ENCODE measurements around the gene IL32. TPM values are rescaled to one million over a fixed set of nuclear protein-coding genes. Genes with fewer than 3 reads are reported as not detected.
A peak's percentile ranks its signal among the peaks of the same experiment; 100 is the strongest.

IL32 gene
- total and polyA plus RNA-seq, 9 of the 15 experiments (the other 6 are each of a cell fraction or from before 2014, with no cell fraction given) = 0.21 to 2.2 (median 0.37) TPM; not detected in 3

- TF ChIP-seq, protein P1, sequence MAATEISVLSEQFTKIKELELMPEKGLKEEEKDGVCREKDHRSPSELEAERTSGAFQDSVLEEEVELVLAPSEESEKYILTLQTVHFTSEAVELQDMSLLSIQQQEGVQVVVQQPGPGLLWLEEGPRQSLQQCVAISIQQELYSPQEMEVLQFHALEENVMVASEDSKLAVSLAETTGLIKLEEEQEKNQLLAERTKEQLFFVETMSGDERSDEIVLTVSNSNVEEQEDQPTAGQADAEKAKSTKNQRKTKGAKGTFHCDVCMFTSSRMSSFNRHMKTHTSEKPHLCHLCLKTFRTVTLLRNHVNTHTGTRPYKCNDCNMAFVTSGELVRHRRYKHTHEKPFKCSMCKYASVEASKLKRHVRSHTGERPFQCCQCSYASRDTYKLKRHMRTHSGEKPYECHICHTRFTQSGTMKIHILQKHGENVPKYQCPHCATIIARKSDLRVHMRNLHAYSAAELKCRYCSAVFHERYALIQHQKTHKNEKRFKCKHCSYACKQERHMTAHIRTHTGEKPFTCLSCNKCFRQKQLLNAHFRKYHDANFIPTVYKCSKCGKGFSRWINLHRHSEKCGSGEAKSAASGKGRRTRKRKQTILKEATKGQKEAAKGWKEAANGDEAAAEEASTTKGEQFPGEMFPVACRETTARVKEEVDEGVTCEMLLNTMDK (IDR thresholded peaks at IDR 0.05; ENCODE audit: borderline replicate concordance, insufficient read depth, low read depth, low read length, poor library complexity, severe bottlenecking) = peak; percentile 75
- TF ChIP-seq HBP1 (CRISPR knock-in tag; IDR thresholded peaks at IDR 0.05) = peak; percentile 29; the same call in 1 of the 2 replicates
- peak; percentile 73; the same call in 1 of the 2 replicates for TF ChIP-seq MYNN (IDR thresholded peaks at IDR 0.05)
- TF ChIP-seq MYNN (CRISPR knock-in tag; IDR thresholded peaks at IDR 0.05) = no peak
- TF ChIP-seq SMARCE1 (IDR thresholded peaks at IDR 0.05) = no peak
- no peak for TF ChIP-seq ZNF121 (CRISPR knock-in tag; conservative IDR thresholded peaks at IDR 0.05)
- TF ChIP-seq ADNP (tag; IDR thresholded peaks at IDR 0.05) = no peak
- TF ChIP-seq XRCC4 (IDR thresholded peaks at IDR 0.05; ENCODE audit: extremely low read depth, insufficient read depth, insufficient read length) = no peak
- TF ChIP-seq MAZ (CRISPR knock-in tag; conservative IDR thresholded peaks at IDR 0.05 in 1 of 2, IDR thresholded peaks at IDR 0.05 in 1 of 2) = peak; percentile 57 to 83; a peak in 3 of 4 replicates
- TF ChIP-seq RAD21 (CRISPR knock-in tag; conservative IDR thresholded peaks at IDR 0.05 in 1 of 2, IDR thresholded peaks at IDR 0.05 in 1 of 2) = peak in 1 of 2 experiments; percentile 8; a peak in 1 of 4 replicates
- peak; percentile 90 for TF ChIP-seq GABPB1 (CRISPR knock-in tag; IDR thresholded peaks at IDR 0.05)
- TF ChIP-seq FOXP4 (CRISPR knock-in tag; IDR thresholded peaks at IDR 0.05; ENCODE audit: borderline replicate concordance) = no peak
- no peak for TF ChIP-seq ZNF518B (CRISPR knock-in tag; IDR thresholded peaks at IDR 0.05)
- no peak for TF ChIP-seq CBX8 (IDR thresholded peaks at IDR 0.05; ENCODE audit: borderline replicate concordance, extremely low read depth, low read depth, low read length, poor library complexity, severe bottlenecking)
- TF ChIP-seq SAP30 (IDR thresholded peaks at IDR 0.05; ENCODE audit: borderline replicate concordance, insufficient read depth, low read depth, low read length, poor library complexity, severe bottlenecking) = peak; percentile 54
- peak; percentile 63; the same call in 1 of the 2 replicates for TF ChIP-seq MTA3 (IDR thresholded peaks at IDR 0.05; ENCODE audit: borderline replicate concordance)
These were observed 41.6 kb upstream of the IL32 start, which contains the start of the genes HCFC1R1 and THOC6 (continued) for GRCh38 chr16:3023669-3024478.
